ENCODE results near the gene SLC6A17. TPM values are rescaled to one million over a fixed set of nuclear protein-coding genes. Genes with fewer than 3 reads are reported as not detected.

The SLC6A17 gene
- total RNA-seq, 4 donors from 2014 or later, result 5.2 to 18.6 (median 8.0) TPM

DNA sequence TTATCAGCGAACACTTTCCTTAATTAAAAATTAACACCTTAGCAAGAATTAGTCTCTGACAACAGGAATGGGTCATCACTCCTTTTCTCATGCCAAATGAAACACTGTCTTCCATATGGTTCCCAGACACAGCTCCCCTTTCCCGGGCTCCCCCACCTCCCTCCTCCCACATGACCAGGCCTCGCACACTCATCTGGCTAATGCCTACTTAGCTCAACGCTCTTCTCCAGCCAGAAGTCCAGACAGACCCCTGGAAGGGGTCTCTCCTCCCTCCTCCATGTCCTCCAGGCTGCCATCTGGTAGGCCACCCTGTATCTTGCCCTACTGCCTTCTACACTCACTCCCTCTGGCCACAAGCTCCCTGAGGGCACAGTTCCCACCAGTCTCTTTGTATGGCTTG, 99.7 kb downstream of the SLC6A17 start:
- 92% methylated on average over 4 of the region's 4 CpGs for WGBS
- TF ChIP-seq POLR2AphosphoS5 (IDR thresholded peaks at IDR 0.05), result no peak
- TF ChIP-seq POLR2A (IDR thresholded peaks at IDR 0.05), result no peak
- no peak for TF ChIP-seq EP300 (IDR thresholded peaks at IDR 0.05)
- TF ChIP-seq CTCF (IDR thresholded peaks at IDR 0.05), result no peak
- no peaks in the 10 kb centered on the region for H3K4me1 ChIP-seq

GRCh38 chr1:110250749-110251148, 100.5 kb downstream of the SLC6A17 start:
- Histone ChIP-seq H3K4me1 (no peaks in the 10 kb centered on the region), H3K36me3 (no peaks in the 10 kb centered on the region), H3K9me3 (no peaks in the 10 kb centered on the region), H3K4me3 (no peak overlapping the region), H3K27ac (no peak overlapping the region), H3K27me3 (no peaks in the 10 kb centered on the region)
- TF ChIP-seq EP300 (IDR thresholded peaks at IDR 0.05), result no peak
- TF ChIP-seq CTCF (IDR thresholded peaks at IDR 0.05), result no peak
- TF ChIP-seq POLR2A (IDR thresholded peaks at IDR 0.05), result no peak
- TF ChIP-seq POLR2AphosphoS5 (IDR thresholded peaks at IDR 0.05), result no peak
- DNase-seq (ENCODE audit: low spot score in 2 of 2), result no peak
- 100% methylated on average over 2 of the region's 2 CpGs for WGBS

More for the DNA sequence above, 99.7 kb downstream of the SLC6A17 start:
- H3K4me3 ChIP-seq, result no peak overlapping the region
- DNase-seq (ENCODE audit: low spot score in 2 of 2), result no peak
- no peak overlapping the region for H3K27ac ChIP-seq
- H3K27me3 ChIP-seq, result no peaks in the 10 kb centered on the region
- no peaks in the 10 kb centered on the region for H3K9me3 ChIP-seq
- H3K36me3 ChIP-seq, result no peaks in the 10 kb centered on the region

Other genes with a start within 250 kb of the SLC6A17 start
- 10 to 100 TPM; 12.6 to 39.1 (median 17.5) TPM for gene CSF1, start 239.6 kb upstream of the SLC6A17 start, total RNA-seq
- 10 to 100 TPM; 37.7 to 50.4 (median 48.6) TPM for gene AHCYL1, start 165.7 kb upstream of the SLC6A17 start, total RNA-seq
- 10 to 100 TPM; 43.0 to 71.0 (median 57.6) TPM for gene STRIP1, start 115.9 kb upstream of the SLC6A17 start, total RNA-seq
- gene ALX3, start 79.8 kb upstream of the SLC6A17 start, total RNA-seq, result under 1 TPM in 2 of 4 donors, not detected in 2; 0.49 to 0.60 TPM
- gene UBL4B, start 38.1 kb upstream of the SLC6A17 start, total RNA-seq, result 1 to 10 TPM in 2 of 4 donors, under 1 TPM in 1, not detected in 1; 0.48 to 1.8 (median 1.1) TPM
- gene KCNC4, start 59.8 kb downstream of the SLC6A17 start, total RNA-seq, result 10 to 100 TPM in 1 of 4 donors, 1 to 10 TPM in 3; 4.5 to 15.8 (median 7.4) TPM
- 10 to 100 TPM; 27.4 to 51.2 (median 32.7) TPM for gene RBM15, start 188.9 kb downstream of the SLC6A17 start, total RNA-seq
- 1 to 10 TPM in 3 of 4 donors, under 1 TPM in 1; 0.52 to 2.1 (median 1.9) TPM for gene SLC16A4, start 240.5 kb downstream of the SLC6A17 start, total RNA-seq